GM15510 (cell line): ENCODE measurements around the gene DLD.

Source experiments
- POLR2A ChIP-seq: IDR thresholded peaks from 3 replicates; pipeline ENCODE4 v1.6.1; 2011; ENCODE audit warnings: borderline replicate concordance; ENCODE audit not compliant: insufficient read length; ENCODE audit errors: extremely low read depth

The DLD gene

GRCh38 chr7:107966711-107967110 is 75.7 kb downstream of the DLD start:
- TF ChIP-seq POLR2A, result no peak

- TF ChIP-seq POLR2A, result no peak
Measured at GRCh38 chr7:107967420-107967819, 76.4 kb downstream of the DLD start.

GRCh38 chr7:107968449-107968848 is 77.5 kb downstream of the DLD start:
- no peak for TF ChIP-seq POLR2A

DNA sequence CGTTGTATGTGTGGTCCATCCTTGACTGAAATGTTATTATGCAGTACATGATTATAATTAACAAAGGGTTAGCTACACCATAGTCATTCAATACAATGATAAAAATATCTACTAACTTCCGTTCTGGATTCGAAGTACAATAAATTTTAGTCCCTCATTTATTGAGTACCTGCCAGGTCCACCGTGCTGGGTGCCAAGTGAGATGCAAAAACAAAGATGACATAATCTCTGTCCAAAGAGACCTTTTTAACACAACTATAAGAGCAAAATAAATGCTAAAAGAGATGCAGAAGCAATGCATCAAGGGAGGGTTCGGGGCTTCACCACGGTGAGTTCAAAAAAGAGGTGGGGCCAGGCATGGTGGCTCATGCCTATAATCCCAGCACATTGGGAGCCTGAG is 78.9 kb downstream of the DLD start:
- no peak for TF ChIP-seq POLR2A
